BJ (cell line): ENCODE measurements around the gene CAPG. TPM values are rescaled to one million over a fixed set of nuclear protein-coding genes. Genes with fewer than 3 reads are reported as not detected.

Source experiments
- CTCF ChIA-PET: fragments of 350-600 bp; formaldehyde crosslinking; extraction: SDS; loops from one replicate; lab custom pipeline; 2021; ENCODE audit warnings: antibody characterized with exemption, inconsistent platforms; lab: Yijun Ruan, JAX
- POLR2A ChIA-PET: fragments of 300-600 bp; sonication (Branson Sonifier 250); formaldehyde crosslinking; extraction: SDS; loops from one replicate; lab custom pipeline; 2021; ENCODE audit warnings: antibody characterized with exemption; lab: Charles Lee
- DNase-seq: peaks from one replicate; pipeline ENCODE4 v3.0.0-alpha.2; 2011; ENCODE audit warnings: low read depth
- H3K27me3 ChIP-seq: 2 replicates; pipeline ENCODE4 v1.6.0; 2011; ENCODE audit warnings: low read length; ENCODE audit not compliant: control insufficient read depth, insufficient read depth
- H3K36me3 ChIP-seq: 2 replicates; pipeline ENCODE4 v1.5.1; 2011; ENCODE audit warnings: low read length; ENCODE audit not compliant: control insufficient read depth, insufficient read depth
- H3K4me3 ChIP-seq: 2 replicates; pipeline ENCODE4 v1.5.1; 2011; ENCODE audit warnings: low read depth, mild to moderate bottlenecking, control low read depth, low read length
- CTCF ChIP-seq: IDR thresholded peaks from 2 replicates; pipeline ENCODE4 v1.5.1; 2011; ENCODE audit warnings: low read depth, mild to moderate bottlenecking, control low read depth, inconsistent platforms, low read length, moderate library complexity; ENCODE audit not compliant: insufficient read depth
- polyA plus RNA-seq: library from polyadenylated mRNA; depleted of rRNA; stranded (reverse); fragments of >200 nt; gene quantifications from 2 replicates; pipeline ENCODE4 v1.2.3, GENCODE V29; 2011

The CAPG gene
- polyA plus RNA-seq, 1 experiment, result 135 TPM

DNA sequence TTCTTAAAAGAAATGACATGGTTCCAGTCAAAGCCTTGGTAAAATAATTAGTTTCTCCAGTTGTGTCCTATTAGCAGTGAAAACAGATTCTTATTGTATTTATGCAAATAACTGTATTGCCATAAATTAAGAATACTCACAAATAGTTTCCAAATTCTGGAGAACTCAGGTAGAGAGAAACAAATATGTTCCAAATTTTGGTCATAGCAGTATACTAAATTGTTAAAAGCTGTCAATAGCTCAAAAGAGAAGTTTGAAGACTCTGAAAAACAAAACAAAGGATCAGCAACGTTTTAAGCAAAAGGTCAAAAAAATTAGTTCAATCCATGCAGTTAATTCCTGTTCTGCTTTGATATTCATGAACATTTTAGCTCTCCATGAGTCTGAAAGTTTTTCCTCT, 30.1 kb downstream of the CAPG start:
- H3K27me3 ChIP-seq, result no peaks in the 10 kb centered on the region
- POLR2A ChIA-PET, result no interaction called here
- no peak for TF ChIP-seq CTCF
- peaks cover 6% of the 10 kb centered on the region for H3K36me3 ChIP-seq
- no peak overlapping the region for H3K4me3 ChIP-seq
- DNase-seq, result no peak
- CTCF ChIA-PET, result no interaction called here

GRCh38 chr2:85378257-85378656, 31.9 kb downstream of the CAPG start:
- CTCF ChIA-PET, result no interaction called here

DNA sequence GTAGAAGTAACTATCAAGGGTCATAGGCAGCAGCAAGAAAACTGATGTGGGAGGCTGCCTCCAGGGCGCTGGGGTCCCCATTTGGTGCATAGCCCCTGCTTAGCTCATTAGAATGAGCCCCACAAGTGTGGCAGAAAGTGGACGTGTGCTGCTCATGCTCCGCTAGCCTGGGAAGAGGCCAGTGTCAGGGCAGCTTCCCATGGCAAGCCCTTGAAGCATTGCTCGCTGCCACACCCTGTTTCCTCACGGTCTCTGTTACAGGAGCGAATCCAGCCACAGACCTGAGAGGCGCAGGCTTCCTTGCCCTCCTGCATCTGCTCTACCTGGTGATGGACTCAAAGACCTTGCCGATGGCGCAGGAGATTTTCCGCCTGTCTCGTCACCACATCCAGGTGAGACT, 33.1 kb downstream of the CAPG start:
- DNase-seq, result no peak
- POLR2A ChIA-PET, result no interaction called here
- Histone ChIP-seq H3K36me3 (peaks cover 3% of the 10 kb centered on the region), H3K4me3 (no peak overlapping the region), H3K27me3 (no peaks in the 10 kb centered on the region)
- CTCF ChIA-PET, result interaction anchor here (0.5 to 1.3 kb wide), 3 partner anchors 12 to 175 kb away, joined by 3 read pairs; no protein-coding TSS in a partner anchor
- no peak for TF ChIP-seq CTCF

More at GRCh38 chr2:85378257-85378656, 31.9 kb downstream of the CAPG start:
- peaks cover 3% of the 10 kb centered on the region for H3K36me3 ChIP-seq
- no peak overlapping the region for H3K4me3 ChIP-seq
- POLR2A ChIA-PET, result no interaction called here
- DNase-seq, result no peak
- H3K27me3 ChIP-seq, result no peaks in the 10 kb centered on the region
- TF ChIP-seq CTCF, result no peak

DNA sequence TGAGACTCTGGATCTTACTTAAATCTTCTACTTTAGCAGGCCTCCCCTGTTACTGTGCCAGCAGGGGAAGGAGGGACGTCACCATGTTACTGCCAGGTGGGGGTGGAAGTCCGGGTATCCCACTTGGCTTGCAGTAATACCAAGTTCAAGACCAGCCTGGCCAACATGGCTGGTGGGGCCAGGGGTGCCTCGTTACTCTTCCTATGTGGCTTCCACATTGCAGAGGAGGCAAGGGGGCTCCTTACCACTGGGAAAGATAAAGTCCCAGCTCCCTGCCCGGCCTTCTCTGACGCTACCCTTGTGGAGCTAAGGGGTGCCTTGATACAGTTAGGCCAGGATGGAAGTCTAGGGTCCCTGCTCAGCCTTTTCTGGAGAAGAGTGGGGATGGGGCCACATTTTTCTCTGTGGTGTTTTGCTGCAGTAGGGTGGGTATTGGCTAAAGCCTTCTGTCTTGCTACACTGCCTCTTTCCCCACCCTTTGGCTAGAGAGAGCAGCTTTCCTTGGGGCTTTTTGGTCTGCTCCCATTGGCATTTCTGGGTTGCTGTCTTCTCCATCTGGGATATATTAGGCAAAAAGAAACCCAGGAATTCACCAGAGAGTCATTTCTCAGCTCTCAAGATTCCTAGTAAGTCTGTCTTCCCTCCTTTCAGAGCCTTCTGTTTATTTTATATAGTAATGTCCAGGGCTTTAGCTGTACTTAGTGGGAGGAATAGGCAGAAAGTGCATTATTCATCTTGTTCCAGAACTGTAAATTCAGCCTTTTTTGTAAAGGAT, 33.7 kb downstream of the CAPG start:
- TF ChIP-seq CTCF, result no peak
- peak; percentile 66 for DNase-seq
- peaks cover 3% of the 10 kb centered on the region for H3K36me3 ChIP-seq
- H3K4me3 ChIP-seq, result no peak overlapping the region
- ChIA-PET CTCF (interaction anchor here (0.5 to 1.3 kb wide), 4 partner anchors 10 to 176 kb away, joined by 3 read pairs; no protein-coding TSS in a partner anchor), POLR2A (no interaction called here)
- H3K27me3 ChIP-seq, result no peaks in the 10 kb centered on the region

GRCh38 chr2:85371045-85371444, 39.1 kb downstream of the CAPG start:
- POLR2A ChIA-PET, result no interaction called here

More at GRCh38 chr2:85371045-85371444, 39.1 kb downstream of the CAPG start:
- Histone ChIP-seq H3K4me3 (no peak overlapping the region), H3K27me3 (no peaks in the 10 kb centered on the region), H3K36me3 (peaks cover 5% of the 10 kb centered on the region; the same call in 1 of the 2 replicates)
- DNase-seq, result no peak
- TF ChIP-seq CTCF, result no peak
- CTCF ChIA-PET, result interaction anchor here (1.5 to 2.8 kb wide), 3 partner anchors 10 to 20 kb away, joined by 3 to 12 read pairs (median 11); no protein-coding TSS in a partner anchor
